AG20443 (cell line): Measurements from ENCODE around the gene NEIL1.
"Not testable (repeated sequence)": the region's sequence is repeated elsewhere in the genome, so short reads cannot be mapped to it uniquely, and the experiment has no call there.

Source experiments
- DNase-seq: peaks from one replicate; pipeline ENCODE4 v3.0.0; 2012; ENCODE audit warnings: low spot score, mixed read lengths

The NEIL1 gene

GRCh38 chr15:75380773-75381172 lies 33.9 kb downstream of the NEIL1 start:
- DNase-seq, result no peak

DNA sequence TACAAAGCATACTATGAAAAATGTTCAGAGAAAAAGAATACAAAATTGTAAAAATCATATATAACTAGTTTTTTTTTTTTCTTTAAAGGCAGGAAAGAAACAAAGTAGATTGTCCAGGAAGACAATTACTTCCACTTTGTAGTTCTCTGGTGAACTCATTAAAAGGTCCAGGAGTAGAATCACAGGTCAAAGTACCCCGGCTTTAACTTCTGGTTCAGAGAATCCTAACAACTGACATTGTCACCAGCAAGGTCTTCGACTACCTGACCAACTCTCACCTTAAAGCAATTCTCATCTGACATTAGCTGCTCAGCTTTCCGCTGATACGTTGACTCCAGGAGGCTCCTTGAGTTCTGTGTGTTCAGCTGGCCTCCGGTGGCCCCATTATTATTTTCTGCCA lies 37.1 kb downstream of the NEIL1 start:
- DNase-seq, result not testable (repeated sequence)

DNA sequence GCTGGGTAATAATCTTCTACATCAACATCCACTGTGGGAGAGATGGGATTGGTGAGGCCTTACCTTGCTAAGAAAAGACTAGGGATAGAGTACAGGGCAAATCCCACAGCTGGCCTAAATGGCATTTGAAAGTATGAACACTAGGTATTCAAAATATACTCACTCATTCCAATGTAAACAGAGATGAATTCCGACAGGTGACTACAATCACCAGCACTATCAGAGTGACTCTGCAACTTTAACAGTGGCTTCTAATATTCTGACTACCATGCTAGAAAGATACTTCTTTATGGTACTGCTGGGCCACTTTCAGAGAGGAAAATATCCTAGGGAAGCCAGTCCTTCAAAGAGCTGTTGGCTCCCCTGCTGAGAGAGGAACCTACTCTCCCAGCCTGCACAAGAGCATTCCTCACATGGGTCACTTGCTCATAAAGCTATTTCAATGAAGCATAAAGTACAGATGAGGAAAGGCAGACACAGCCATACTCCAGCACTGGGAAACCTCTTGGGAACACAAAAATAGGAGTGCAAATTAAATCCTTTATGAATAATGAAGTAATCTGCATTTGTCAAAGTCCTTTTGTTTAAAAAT lies 43.0 kb downstream of the NEIL1 start:
- DNase-seq, result no peak

DNA sequence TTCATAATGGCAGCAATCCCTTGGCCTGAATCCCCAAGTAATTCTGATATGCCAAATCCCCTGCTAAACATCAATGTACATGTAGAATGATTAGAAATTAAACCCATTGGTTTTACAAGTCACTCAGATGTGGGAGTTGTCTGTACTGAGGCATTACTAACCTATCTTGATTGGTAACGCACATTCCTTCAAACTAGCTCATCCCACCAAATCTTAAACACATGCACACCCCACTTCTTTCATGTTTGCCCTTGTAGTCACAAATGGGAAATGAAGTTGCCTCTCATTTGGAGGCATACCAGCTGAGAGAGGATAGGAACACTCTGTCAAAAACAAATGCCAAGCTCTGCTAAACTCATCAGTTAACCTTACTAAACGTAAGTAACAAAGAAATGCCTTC lies 50.7 kb downstream of the NEIL1 start:
- peak; percentile 18 for DNase-seq

DNA sequence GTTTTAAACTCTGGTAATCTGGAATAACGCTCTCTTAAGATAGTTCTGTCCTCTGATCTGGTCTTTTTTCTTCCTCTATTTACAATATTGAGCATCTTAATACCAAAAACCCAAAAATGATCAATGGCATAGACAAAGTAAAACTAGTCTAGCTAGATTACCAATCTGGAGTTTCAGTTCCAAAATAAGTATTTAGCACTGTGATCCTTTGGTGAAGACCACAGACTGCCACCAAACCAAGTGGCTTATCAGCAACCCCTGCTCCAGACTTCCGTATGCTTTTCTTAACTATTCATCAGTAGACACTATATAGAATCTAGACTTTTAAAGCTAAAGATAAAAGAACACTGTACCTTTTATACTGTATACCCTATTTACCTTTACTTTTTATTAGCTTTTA lies 57.1 kb downstream of the NEIL1 start:
- DNase-seq, result no peak
